Measurements from ENCODE around the gene EPS8L1. TPM values are rescaled to one million over a fixed set of nuclear protein-coding genes. Genes with fewer than 3 reads are reported as not detected.
A peak's percentile ranks its signal among the peaks of the same experiment; 100 is the strongest.

Gene EPS8L1
- total RNA-seq, 4 donors from 2014 or later, result 1.0 to 8.7 (median 1.2) TPM

DNA sequence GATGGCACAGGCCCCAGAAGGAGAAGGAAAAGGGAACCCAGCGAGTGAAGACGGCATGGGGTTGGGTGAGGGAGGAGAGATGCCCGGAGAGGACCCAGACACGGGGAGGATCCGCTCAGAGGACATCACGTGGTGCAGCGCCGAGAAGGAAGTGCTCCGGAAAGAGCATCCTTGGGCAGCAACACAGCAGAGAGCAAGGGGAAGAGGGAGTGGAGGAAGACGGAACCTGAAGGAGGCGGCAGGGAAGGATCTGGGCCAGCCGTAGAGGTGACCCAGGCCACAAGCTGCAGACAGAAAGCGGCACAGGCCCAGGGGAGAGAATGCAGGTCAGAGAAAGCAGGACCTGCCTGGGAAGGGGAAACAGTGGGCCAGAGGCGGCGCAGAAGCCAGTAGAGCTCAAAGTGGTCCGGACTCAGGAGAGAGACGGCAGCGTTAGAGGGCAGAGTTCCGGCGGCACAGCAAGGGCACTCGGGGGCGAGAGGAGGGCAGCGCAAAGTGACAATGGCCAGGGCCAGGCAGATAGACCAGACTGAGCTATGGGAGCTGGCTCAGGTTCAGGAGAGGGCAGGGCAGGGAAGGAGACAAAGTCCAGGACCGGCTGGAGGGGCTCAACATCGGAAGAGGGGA lies 40.7 kb downstream of the EPS8L1 start:
- Histone ChIP-seq H3K27ac (replicated peaks in 1 of 4) (peak overlapping the region; percentile 96 to 99 (median 97)), H3K4me3 (peak overlapping the region; percentile 90 to 98 (median 90)), H3K27me3 (no peaks in the 10 kb centered on the region), H3K9me3 (no peaks in the 10 kb centered on the region), H3K36me3 (peaks cover 0 to 12% (median 8%) of the 10 kb centered on the region in 4 donors), H3K4me1 (peaks cover 57 to 66% (median 63%) of the 10 kb centered on the region in 4 donors)
- intact Hi-C loops (cut with DNase I), result loop anchor here (10.0 kb wide), 1 partner anchor 538 kb away; the partner anchor contains the start of gene U2AF2
- WGBS, result 2% methylated on average over 25 of the region's 25 CpGs
- DNase-seq (ENCODE audit: extremely low spot score), result peak; percentile 94
- TF ChIP-seq EP300 (IDR thresholded peaks at IDR 0.05) (no peak), POLR2AphosphoS5 (IDR thresholded peaks at IDR 0.05) (peak; percentile 82 to 89)

DNA sequence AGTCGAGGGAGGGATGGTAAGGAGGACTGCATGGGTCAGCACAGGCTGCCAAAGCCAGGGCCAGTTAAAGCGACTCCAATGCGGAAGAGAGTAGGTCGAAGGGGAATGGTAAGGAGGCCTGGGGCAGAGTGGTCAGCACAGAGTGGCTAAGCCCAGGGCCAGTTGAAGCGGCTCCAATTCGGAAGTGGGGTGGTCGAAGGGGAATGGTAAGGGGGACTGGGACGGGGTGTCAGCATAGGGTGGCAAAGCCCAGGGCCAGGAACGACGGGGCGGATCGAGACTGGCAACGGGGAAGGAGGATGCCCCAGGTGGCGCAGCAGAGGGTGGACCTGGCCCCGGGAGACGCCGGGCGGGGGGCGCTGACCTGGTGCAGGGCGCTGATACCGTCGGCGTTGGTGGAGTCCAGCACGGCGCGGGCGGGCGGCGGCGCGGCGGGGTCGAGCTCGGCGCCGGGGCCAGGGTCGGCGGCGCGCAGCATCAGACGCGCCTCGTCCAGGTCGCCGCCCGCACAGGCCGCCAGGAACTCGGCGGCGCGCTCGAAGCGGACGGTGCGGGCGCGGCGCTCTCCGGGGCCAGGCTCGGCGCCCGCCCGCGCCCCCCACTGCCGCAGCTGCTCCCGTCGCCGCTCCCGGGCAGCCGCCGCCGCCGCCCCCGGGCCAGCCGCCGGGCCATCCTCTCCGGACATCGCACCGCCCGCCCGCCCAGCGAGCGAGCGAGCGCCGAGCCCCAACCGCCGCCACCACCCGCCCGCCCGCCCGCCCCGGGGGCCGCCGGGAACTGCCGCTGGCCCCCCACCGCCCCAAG lies 41.4 kb downstream of the EPS8L1 start, which contains the start of gene PPP1R12C:
TSS of gene PPP1R12C (minus strand) at position 779 of the 804 bp plus-strand sequence. CDS start at position 685, 94 bp downstream.
- 0% methylated on average over 20 of the region's 97 CpGs for WGBS
- peak within 1 kb of the TSS; percentile 96 to 99 (median 97) for H3K27ac ChIP-seq (replicated peaks in 1 of 4)

DNA sequence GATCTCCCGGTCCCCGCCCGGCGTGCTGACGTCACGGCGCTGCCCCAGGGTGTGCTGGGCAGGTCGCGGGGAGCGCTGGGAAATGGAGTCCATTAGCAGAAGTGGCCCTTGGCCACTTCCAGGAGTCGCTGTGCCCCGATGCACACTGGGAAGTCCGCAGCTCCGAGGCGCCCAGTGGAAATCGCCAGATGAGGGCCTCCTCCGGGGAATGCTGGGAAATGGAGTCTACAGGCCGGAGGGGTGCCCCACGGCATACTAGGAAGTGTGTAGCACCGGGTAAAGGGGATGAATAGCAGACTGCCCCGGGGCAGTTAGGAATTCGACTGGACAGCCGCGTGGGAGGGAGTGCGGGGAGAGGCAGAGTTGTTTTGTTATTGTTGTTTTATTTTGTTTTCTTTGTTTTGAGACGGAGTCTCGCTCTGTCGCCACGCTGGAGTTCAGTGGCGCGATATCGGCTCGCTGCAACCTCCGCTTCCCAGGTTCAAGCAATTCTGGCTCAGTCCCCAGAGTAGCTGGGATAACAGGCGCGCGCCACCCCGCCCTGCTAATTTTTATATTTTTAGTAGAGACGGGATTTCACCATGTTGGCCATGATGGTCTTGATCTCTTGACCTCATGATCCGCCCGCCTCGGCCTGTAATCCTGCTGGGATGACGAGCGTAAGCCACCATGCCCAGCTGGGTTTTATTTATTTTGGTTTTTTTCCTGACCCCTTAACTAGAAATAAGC lies 42.2 kb downstream of the EPS8L1 start:
- Histone ChIP-seq H3K9me3 (no peaks in the 10 kb centered on the region), H3K4me3 (peak overlapping the region; percentile 90 to 98 (median 90)), H3K36me3 (no peaks in the 10 kb centered on the region), H3K4me1 (peaks cover 42 to 51% (median 48%) of the 10 kb centered on the region in 4 donors), H3K27me3 (no peaks in the 10 kb centered on the region), H3K27ac (replicated peaks in 1 of 4) (peak overlapping the region; percentile 96 to 99 (median 97))
- peak; percentile 99 for DNase-seq (ENCODE audit: extremely low spot score)
- under 1% methylated on average over 33 of the region's 44 CpGs for WGBS
- TF ChIP-seq POLR2AphosphoS5 (IDR thresholded peaks at IDR 0.05), result peak; percentile 79 to 99
- TF ChIP-seq, protein P1, sequence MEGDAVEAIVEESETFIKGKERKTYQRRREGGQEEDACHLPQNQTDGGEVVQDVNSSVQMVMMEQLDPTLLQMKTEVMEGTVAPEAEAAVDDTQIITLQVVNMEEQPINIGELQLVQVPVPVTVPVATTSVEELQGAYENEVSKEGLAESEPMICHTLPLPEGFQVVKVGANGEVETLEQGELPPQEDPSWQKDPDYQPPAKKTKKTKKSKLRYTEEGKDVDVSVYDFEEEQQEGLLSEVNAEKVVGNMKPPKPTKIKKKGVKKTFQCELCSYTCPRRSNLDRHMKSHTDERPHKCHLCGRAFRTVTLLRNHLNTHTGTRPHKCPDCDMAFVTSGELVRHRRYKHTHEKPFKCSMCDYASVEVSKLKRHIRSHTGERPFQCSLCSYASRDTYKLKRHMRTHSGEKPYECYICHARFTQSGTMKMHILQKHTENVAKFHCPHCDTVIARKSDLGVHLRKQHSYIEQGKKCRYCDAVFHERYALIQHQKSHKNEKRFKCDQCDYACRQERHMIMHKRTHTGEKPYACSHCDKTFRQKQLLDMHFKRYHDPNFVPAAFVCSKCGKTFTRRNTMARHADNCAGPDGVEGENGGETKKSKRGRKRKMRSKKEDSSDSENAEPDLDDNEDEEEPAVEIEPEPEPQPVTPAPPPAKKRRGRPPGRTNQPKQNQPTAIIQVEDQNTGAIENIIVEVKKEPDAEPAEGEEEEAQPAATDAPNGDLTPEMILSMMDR (IDR thresholded peaks at IDR 0.05), result peak in 1 of 3 experiments; percentile 41
- no peak for TF ChIP-seq POLR2A (IDR thresholded peaks at IDR 0.05; ENCODE audit: low read depth)
- TF ChIP-seq EP300 (IDR thresholded peaks at IDR 0.05), result no peak
- intact Hi-C loops (cut with DNase I), result loop anchor here (10.0 kb wide), 1 partner anchor 537 kb away; the partner anchor contains the start of gene U2AF2

More for the DNA sequence above, 41.4 kb downstream of the EPS8L1 start, which contains the start of gene PPP1R12C:
- intact Hi-C loops (cut with DNase I), result loop anchor here (10.0 kb wide), 1 partner anchor 538 kb away; the partner anchor contains the start of gene U2AF2
- no peaks in the 10 kb centered on the region for H3K9me3 ChIP-seq
- H3K27me3 ChIP-seq, result no peaks in the 10 kb centered on the region
- TF ChIP-seq POLR2AphosphoS5 (IDR thresholded peaks at IDR 0.05), result no peak
- H3K36me3 ChIP-seq, result peaks cover 0 to 8% (median 6%) of the 10 kb centered on the region in 4 donors
- H3K4me1 ChIP-seq, result peaks cover 50 to 59% (median 55%) of the 10 kb centered on the region in 4 donors
- peak within 1 kb of the TSS; percentile 90 to 98 (median 90) for H3K4me3 ChIP-seq
- no peak for DNase-seq (ENCODE audit: extremely low spot score)

DNA sequence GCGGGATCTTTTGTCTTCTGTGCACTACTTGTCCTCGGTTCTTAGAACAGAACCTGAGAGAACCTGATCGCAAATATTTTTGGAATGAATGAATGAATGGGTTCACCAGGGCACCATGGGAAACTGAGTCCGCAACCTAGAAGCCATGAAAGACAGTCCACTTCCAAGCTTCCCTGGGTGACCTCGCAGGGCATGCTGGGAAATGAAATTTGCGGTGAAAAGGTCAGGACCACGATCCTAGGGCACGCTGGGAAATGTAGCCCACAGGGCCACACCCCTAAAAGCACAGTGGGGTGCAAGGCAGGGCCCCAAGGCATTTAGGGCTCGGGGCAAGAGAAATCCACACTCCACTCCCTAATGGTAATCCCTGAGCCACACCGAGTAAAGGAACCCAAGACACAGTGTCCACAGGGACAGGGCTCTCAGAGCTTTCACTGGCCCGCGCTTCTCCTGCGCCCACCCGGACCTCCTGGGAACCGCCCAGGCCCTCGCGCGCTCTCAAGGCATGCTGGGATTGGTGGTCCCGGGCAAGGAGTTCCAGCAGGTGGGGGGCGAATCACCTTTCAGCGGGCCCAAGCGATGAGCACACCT lies 42.8 kb downstream of the EPS8L1 start:
- H3K36me3 ChIP-seq, result no peaks in the 10 kb centered on the region
- no peak for TF ChIP-seq EP300 (IDR thresholded peaks at IDR 0.05)
- TF ChIP-seq, protein P1 (IDR thresholded peaks at IDR 0.05), result no peak
- TF ChIP-seq POLR2AphosphoS5 (IDR thresholded peaks at IDR 0.05), result no peak
- no peak for TF ChIP-seq POLR2A (IDR thresholded peaks at IDR 0.05; ENCODE audit: low read depth)
- intact Hi-C loops (cut with DNase I), result loop anchor here (10.0 kb wide), 1 partner anchor 536 kb away; the partner anchor contains the start of gene U2AF2
- peaks cover 0 to 4% (median 0%) of the 10 kb centered on the region in 4 donors for H3K27me3 ChIP-seq
- no peak for DNase-seq (ENCODE audit: extremely low spot score)
- H3K4me1 ChIP-seq, result peaks cover 36 to 44% (median 41%) of the 10 kb centered on the region in 4 donors
- peak overlapping the region; percentile 96 to 99 (median 97) for H3K27ac ChIP-seq (replicated peaks in 1 of 4)
- no peaks in the 10 kb centered on the region for H3K9me3 ChIP-seq
- WGBS, result 18% methylated on average over 18 of the region's 22 CpGs
- peak overlapping the region; percentile 90 to 98 (median 90) for H3K4me3 ChIP-seq

DNA sequence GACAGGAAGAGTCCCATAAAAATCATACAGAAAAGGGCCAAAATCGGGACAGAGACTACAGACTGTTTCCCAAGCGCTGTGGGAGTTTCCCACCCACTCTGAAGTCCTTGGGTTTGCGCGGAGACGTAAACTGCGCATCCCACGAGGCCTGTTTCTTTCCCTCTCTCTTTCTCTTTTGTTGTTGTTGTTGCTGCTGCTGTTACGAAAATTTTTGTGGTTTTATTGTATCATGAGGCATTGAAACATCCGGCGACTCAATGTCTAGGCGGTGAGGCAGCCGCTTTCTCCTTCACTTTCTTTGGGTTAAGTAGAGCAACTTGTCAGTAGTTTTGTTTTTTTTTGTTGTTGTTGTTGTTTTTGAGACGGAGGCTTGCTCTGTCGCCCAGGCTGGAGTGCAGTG lies 43.4 kb downstream of the EPS8L1 start:
- DNase-seq (ENCODE audit: extremely low spot score), result no peak
- H3K27me3 ChIP-seq, result peaks cover 0 to 9% (median 0%) of the 10 kb centered on the region in 4 donors
- H3K4me3 ChIP-seq, result no peak overlapping the region
- 82% methylated on average over 14 of the region's 14 CpGs for WGBS
- H3K36me3 ChIP-seq, result no peaks in the 10 kb centered on the region
- no peaks in the 10 kb centered on the region for H3K9me3 ChIP-seq
- intact Hi-C loops (cut with DNase I), result loop anchor here (10.0 kb wide), 1 partner anchor 536 kb away; the partner anchor contains the start of gene U2AF2
- peaks cover 30 to 39% (median 35%) of the 10 kb centered on the region in 4 donors for H3K4me1 ChIP-seq
- H3K27ac ChIP-seq (replicated peaks in 1 of 4), result no peak overlapping the region
- no peak for TF ChIP-seq POLR2A (IDR thresholded peaks at IDR 0.05; ENCODE audit: low read depth)
- TF ChIP-seq, protein P1 (IDR thresholded peaks at IDR 0.05), result no peak
- no peak for TF ChIP-seq EP300 (IDR thresholded peaks at IDR 0.05)
- TF ChIP-seq POLR2AphosphoS5 (IDR thresholded peaks at IDR 0.05), result no peak
